GM21619 (cell line): Measurements from ENCODE around the gene TACR1.
"Not testable (repeated sequence)": the region's sequence is repeated elsewhere in the genome, so short reads cannot be mapped to it uniquely, and the experiment has no call there.

Source experiments
- ATAC-seq: cut with Tn5 transposase; IDR thresholded peaks from one replicate; pipeline ENCODE4 v1.9.1; 2021; ENCODE audit not compliant: unreplicated experiment

TACR1 gene

GRCh38 chr2:75195076-75195691 lies 4.1 kb downstream of the TACR1 start:
- ATAC-seq, result no peak

GRCh38 chr2:75194184-75194868 lies 5.0 kb downstream of the TACR1 start:
- ATAC-seq, result no peak

GRCh38 chr2:75192496-75192895 lies 6.8 kb downstream of the TACR1 start:
- ATAC-seq, result no peak

- ATAC-seq, result no peak
These were observed 8.9 kb downstream of the TACR1 start for GRCh38 chr2:75190271-75190990.

- no peak for ATAC-seq
These were observed 12.5 kb downstream of the TACR1 start for GRCh38 chr2:75186821-75187220.

- ATAC-seq, result no peak
These were observed 16.7 kb downstream of the TACR1 start for GRCh38 chr2:75182606-75183005.

GRCh38 chr2:75180476-75180875 lies 18.8 kb downstream of the TACR1 start:
- ATAC-seq, result no peak

GRCh38 chr2:75177427-75177826 lies 21.9 kb downstream of the TACR1 start:
- no peak for ATAC-seq

GRCh38 chr2:75175456-75175855 lies 23.9 kb downstream of the TACR1 start:
- no peak for ATAC-seq

- no peak for ATAC-seq
These were observed 24.3 kb downstream of the TACR1 start for GRCh38 chr2:75174981-75175380.

GRCh38 chr2:75174519-75174918 lies 24.8 kb downstream of the TACR1 start:
- ATAC-seq, result no peak

GRCh38 chr2:75173740-75174139 lies 25.6 kb downstream of the TACR1 start:
- no peak for ATAC-seq

GRCh38 chr2:75171423-75171822 lies 27.9 kb downstream of the TACR1 start:
- ATAC-seq, result not testable (repeated sequence)

GRCh38 chr2:75170889-75171288 lies 28.4 kb downstream of the TACR1 start:
- ATAC-seq, result no peak

- ATAC-seq, result no peak
These were observed 31.1 kb downstream of the TACR1 start for GRCh38 chr2:75168186-75168585.

GRCh38 chr2:75166491-75166890 lies 32.8 kb downstream of the TACR1 start:
- ATAC-seq, result no peak

- ATAC-seq, result no peak
These were observed 36.4 kb downstream of the TACR1 start for GRCh38 chr2:75162897-75163296.

GRCh38 chr2:75162259-75162658 lies 37.1 kb downstream of the TACR1 start:
- no peak for ATAC-seq

GRCh38 chr2:75157435-75157834 lies 41.9 kb downstream of the TACR1 start:
- no peak for ATAC-seq

GRCh38 chr2:75155115-75155514 lies 44.2 kb downstream of the TACR1 start:
- ATAC-seq, result no peak

- ATAC-seq, result no peak
These were observed 46.1 kb downstream of the TACR1 start for GRCh38 chr2:75153221-75153620.

- not testable (repeated sequence) for ATAC-seq
These were observed 47.1 kb downstream of the TACR1 start for GRCh38 chr2:75152243-75152642.
